Cardiac muscle cell (in vitro differentiated cells and primary cell): ENCODE data around the gene AIDA. TPM values are rescaled to one million over a fixed set of nuclear protein-coding genes. Genes with fewer than 3 reads are reported as not detected.

Experiments
- DNase-seq, 2 donors: peaks; one replicate each; pipeline versions ENCODE4 v3.0.0 to v3.0.0-alpha.2; 2010 to 2017; ENCODE audit warnings: low read depth in 1 of 2, low spot score in 1 of 2
- H3K27ac ChIP-seq: fragments of 200-600 bp; sonication (generic); 2 replicates; pipeline ENCODE4 v1.5.1; 2016
- H3K27me3 ChIP-seq: fragments of 200-600 bp; sonication (generic); 2 replicates; pipeline ENCODE4 v1.6.0; 2016; ENCODE audit warnings: control low read depth
- H3K36me3 ChIP-seq: fragments of 200-600 bp; sonication (generic); 2 replicates; pipeline ENCODE4 v1.5.1; 2016; ENCODE audit warnings: control low read depth
- H3K4me1 ChIP-seq: fragments of 200-600 bp; sonication (generic); 2 replicates; pipeline ENCODE4 v1.8.1; 2017; ENCODE audit warnings: low read depth, mild to moderate bottlenecking, mixed run types
- H3K4me3 ChIP-seq: fragments of 200-600 bp; sonication (generic); 2 replicates; pipeline ENCODE4 v1.5.1; 2016; ENCODE audit warnings: mild to moderate bottlenecking
- H3K9me3 ChIP-seq: fragments of 200-600 bp; sonication (generic); 2 replicates; pipeline ENCODE4 v1.5.1; 2017; ENCODE audit warnings: low read depth, mild to moderate bottlenecking, control low read depth
- CTCF ChIP-seq: IDR thresholded peaks from 2 replicates; pipeline ENCODE4 v1.5.1; 2012; ENCODE audit warnings: low read depth, mild to moderate bottlenecking, low read length
- polyA plus RNA-seq: library from polyadenylated mRNA; unstranded; fragments of >200 nt; fragmentation: Nextera tagmentation; extraction: Ambion mirVana; gene quantifications from 2 replicates; pipeline ENCODE4 v1.2.1, GENCODE V29; 2016
- total RNA-seq: library from RNA; depleted of rRNA; stranded (reverse); fragments of >200 nt; gene quantifications from 2 replicates; pipeline ENCODE4 v1.2.3, GENCODE V29; 2016

The AIDA gene
- total and polyA plus RNA-seq, 2 experiments from 2014 or later: 16.7 to 28.7 TPM

GRCh38 chr1:222663431-222663934, 48.8 kb downstream of the AIDA start:
- no peak for DNase-seq
- H3K27ac ChIP-seq: no peak overlapping the region
- no peak for TF ChIP-seq CTCF
- no peak overlapping the region for H3K4me3 ChIP-seq
- H3K4me1 ChIP-seq: no peaks in the 10 kb centered on the region
- peaks cover 82% of the 10 kb centered on the region for H3K36me3 ChIP-seq
- H3K9me3 ChIP-seq: no peaks in the 10 kb centered on the region
- no peaks in the 10 kb centered on the region for H3K27me3 ChIP-seq

DNA sequence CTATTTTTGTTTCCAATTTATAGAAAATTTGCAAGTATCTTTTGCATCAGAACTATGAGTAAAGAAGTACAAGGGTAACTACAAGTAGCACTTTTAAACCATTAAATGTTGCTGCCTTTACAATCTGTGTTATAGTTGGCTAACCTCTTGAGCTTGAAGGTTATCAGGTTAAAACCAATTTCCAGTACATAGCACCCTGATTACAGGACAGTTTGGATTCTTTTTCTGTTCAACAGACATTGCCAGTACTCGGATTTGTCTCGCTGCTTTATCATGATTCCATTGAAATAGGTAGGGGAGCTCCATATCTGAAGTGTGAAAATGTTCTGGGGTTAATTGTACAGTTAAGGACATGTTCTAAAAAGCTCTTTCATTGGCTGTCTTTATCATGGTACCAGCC, 54.4 kb downstream of the AIDA start:
- Histone ChIP-seq H3K9me3 (no peaks in the 10 kb centered on the region), H3K27me3 (no peaks in the 10 kb centered on the region), H3K36me3 (peaks cover 80% of the 10 kb centered on the region), H3K4me3 (no peak overlapping the region), H3K4me1 (no peaks in the 10 kb centered on the region), H3K27ac (peak overlapping the region; percentile 66)
- TF ChIP-seq CTCF: no peak
- no peak for DNase-seq

- H3K4me3 ChIP-seq: no peak overlapping the region
- H3K4me1 ChIP-seq: no peaks in the 10 kb centered on the region
- peaks cover 75% of the 10 kb centered on the region for H3K36me3 ChIP-seq
- no peak overlapping the region for H3K27ac ChIP-seq
- no peaks in the 10 kb centered on the region for H3K9me3 ChIP-seq
- no peaks in the 10 kb centered on the region for H3K27me3 ChIP-seq
- DNase-seq: no peak
- TF ChIP-seq CTCF: no peak
These were observed 55.7 kb downstream of the AIDA start for GRCh38 chr1:222656391-222657155.

DNA sequence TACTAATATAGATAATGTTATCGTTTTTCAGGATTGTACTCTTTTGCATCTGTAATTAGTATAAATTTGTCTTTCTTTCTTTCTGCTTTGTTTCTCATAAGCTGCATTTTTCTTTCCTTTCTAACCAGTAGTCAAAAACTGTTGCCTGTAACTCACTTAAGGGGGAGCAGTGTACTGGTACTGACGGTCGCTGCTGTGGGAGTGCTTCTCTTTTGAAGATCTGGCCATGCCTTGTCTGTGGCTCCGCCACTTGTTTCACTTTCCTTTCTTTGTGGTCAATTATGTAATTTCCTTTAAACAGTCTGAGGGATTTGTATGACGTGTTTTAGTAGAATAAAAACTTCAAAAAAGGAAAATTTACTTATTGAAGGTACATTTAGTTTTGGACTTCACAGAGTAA, 57.4 kb downstream of the AIDA start:
- TF ChIP-seq CTCF: peak; percentile 3
- DNase-seq: peak in 1 of 2 donors; percentile 66
- Histone ChIP-seq H3K4me3 (no peak overlapping the region), H3K4me1 (no peaks in the 10 kb centered on the region), H3K36me3 (peaks cover 75% of the 10 kb centered on the region), H3K27ac (no peak overlapping the region), H3K27me3 (no peaks in the 10 kb centered on the region), H3K9me3 (no peaks in the 10 kb centered on the region)

DNA sequence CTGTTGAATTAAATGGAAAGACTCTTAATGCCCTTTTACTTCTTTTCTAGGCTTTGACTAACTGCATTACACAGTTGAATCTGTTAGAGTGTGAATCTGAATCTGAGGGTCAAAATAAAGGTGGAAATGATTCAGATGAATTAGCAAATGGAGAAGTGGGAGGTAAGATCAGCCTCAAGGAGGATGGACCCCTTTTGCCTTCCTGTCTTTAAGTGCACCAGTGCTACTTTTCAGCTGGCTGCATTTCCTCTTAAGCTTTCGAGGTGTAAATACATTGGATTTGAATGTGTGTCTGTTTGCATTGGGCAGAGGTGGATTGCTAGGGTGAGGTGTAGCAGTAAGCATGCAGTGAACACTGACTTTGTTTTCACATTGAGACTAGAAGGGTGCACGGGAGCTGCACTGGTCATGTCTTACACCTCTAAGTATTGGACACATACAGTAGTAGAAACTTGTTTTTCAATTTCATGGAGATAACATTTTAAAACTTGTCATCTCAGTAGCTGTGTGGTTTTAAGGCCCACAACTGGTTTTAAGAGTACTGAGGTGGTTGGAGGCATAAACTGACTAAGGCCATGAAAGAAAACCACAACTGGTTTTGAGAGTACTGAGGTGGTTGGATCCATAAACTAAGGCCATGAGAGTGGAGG, 59.0 kb downstream of the AIDA start:
- H3K4me1 ChIP-seq: no peaks in the 10 kb centered on the region
- H3K9me3 ChIP-seq: no peaks in the 10 kb centered on the region
- peaks cover 72% of the 10 kb centered on the region for H3K36me3 ChIP-seq
- no peak for TF ChIP-seq CTCF
- H3K27me3 ChIP-seq: no peaks in the 10 kb centered on the region
- no peak overlapping the region for H3K27ac ChIP-seq
- no peak overlapping the region for H3K4me3 ChIP-seq
- no peak for DNase-seq
